GM18505 (cell line): ENCODE measurements around the gene MED31.
"Not testable (repeated sequence)": the region's sequence is repeated elsewhere in the genome, so short reads cannot be mapped to it uniquely, and the experiment has no call there.

ENCODE experiments used
- ATAC-seq: cut with Tn5 transposase; IDR thresholded peaks from one replicate; pipeline ENCODE4 v1.9.1; 2021; ENCODE audit not compliant: unreplicated experiment
- POLR2A ChIP-seq: IDR thresholded peaks from 4 replicates; pipeline ENCODE4 v1.6.1; 2011; ENCODE audit warnings: borderline replicate concordance; ENCODE audit not compliant: insufficient read depth, insufficient read length; ENCODE audit errors: extremely low read depth

The MED31 gene

GRCh38 chr17:6670571-6670970 lies 19.2 kb upstream of the MED31 start:
- no peak for ATAC-seq
- TF ChIP-seq POLR2A: no peak

DNA sequence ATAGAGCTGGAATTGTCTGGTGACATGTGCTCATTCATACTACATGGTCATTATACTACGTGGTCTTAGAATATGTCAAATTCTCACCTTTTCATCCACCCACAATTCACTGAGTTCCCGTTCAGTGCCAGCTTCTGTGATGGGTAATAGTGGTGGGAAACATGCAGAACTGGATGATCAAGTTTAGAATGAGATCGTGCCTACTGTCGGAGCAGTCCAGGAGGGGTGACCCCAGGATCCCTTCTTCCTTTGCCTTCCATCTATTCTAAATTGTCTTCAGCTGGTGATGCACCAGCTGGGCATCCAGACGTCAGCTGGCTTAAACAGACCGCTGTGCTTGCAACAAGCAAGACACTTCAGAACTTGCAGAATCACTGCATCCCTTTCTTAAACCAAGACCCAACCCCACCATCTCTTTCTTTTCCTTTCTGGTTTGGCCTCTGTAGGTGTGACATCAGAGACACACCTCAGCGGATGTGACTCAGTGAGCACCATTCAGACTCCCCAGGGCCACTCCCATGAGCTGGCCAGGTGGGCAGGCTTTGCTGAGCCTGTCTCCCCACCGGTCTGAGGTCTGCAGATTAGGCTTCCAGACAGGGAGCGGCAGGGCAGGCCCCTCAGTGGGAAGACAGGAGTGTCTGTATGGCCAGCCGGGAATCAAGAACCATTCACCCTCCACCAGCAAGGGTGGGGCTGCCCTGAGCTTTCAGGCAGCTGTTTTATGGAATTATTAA lies 18.2 kb upstream of the MED31 start:
- ATAC-seq: no peak
- no peak for TF ChIP-seq POLR2A

DNA sequence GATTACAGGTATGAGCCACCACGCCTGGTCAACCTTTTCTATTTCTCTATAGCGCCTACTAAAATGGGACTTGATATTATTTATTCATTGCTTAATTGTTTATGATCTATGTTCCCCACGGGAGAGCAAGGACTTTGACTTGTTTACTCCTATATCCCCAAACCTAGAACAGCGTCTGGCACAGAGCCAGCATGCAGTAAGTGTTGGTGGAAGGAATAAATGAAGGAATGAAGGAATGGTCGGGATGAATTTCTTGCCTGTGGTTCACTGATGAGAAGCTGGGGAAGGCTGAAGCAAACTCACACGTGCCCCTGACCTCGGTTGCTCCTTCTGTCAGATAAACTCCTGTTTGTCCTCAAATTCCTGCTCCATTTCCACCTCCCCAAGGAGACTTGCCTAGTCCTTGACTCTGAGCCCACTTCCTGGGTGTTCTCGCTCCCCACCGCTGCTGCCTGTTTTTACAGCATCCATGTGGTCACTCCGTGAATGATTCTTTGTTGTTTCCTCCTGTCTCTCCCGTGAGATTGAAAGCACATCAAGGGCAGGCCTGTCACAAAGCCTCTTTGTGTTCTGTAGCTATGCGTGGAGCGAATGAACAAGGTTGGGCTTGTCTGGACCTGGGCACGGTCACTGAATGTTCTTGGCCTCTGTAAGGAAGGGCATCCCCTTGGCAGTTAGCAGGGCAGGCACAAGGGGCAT lies 17.5 kb upstream of the MED31 start:
- no peak for ATAC-seq
- TF ChIP-seq POLR2A: no peak

- TF ChIP-seq POLR2A: no peak
- ATAC-seq: no peak
Measured at GRCh38 chr17:6668219-6668618, 16.8 kb upstream of the MED31 start.

DNA sequence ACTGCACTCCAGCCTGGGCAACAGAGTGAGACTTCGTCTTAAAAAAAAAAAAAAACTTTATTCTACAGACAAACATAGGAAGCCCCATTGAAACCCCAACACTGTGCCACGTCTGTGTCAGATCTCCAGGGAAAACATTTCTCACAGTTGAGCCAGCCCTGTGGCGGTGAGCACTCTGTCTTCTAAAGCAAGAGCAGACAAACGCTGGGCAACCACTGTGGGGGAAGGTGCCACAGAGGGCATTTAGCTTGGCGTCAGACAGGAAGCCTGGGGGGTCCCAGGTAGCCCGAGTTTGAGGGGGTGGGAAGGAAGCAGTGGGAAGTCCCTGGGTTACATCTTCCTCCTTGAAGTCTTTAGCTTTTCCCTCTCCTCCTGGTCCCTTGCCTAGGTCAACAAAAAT lies 16.1 kb upstream of the MED31 start:
- no peak for TF ChIP-seq POLR2A
- ATAC-seq: no peak

DNA sequence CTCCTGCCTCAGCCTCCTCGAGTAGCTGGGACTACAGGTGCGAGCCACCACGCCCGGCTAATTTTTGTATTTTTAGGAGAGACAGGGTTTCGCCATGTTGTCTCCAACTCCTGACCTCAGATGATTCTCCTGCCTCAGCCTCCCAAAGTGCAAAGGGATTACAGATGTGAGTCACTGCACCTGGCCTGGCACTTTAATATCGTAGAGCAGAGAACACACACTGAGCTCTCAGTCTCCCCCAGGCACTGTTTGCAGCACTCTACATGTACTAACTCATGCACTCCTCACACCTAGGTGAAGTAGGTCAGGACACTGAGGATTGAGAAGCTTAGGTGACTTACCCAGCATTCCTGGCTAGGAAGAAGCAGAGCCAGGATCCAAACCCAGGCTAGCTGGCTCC lies 15.2 kb upstream of the MED31 start:
- no peak for ATAC-seq

GRCh38 chr17:6666077-6666521 lies 14.7 kb upstream of the MED31 start:
- no peak for ATAC-seq

More for the DNA sequence above, 15.2 kb upstream of the MED31 start:
- TF ChIP-seq POLR2A: no peak

GRCh38 chr17:6663200-6663599 lies 11.8 kb upstream of the MED31 start:
- not testable (repeated sequence) for ATAC-seq

More at GRCh38 chr17:6666077-6666521, 14.7 kb upstream of the MED31 start:
- TF ChIP-seq POLR2A: no peak

- ATAC-seq: no peak
- TF ChIP-seq POLR2A: no peak
Measured at GRCh38 chr17:6661464-6661848, 10.1 kb upstream of the MED31 start.

DNA sequence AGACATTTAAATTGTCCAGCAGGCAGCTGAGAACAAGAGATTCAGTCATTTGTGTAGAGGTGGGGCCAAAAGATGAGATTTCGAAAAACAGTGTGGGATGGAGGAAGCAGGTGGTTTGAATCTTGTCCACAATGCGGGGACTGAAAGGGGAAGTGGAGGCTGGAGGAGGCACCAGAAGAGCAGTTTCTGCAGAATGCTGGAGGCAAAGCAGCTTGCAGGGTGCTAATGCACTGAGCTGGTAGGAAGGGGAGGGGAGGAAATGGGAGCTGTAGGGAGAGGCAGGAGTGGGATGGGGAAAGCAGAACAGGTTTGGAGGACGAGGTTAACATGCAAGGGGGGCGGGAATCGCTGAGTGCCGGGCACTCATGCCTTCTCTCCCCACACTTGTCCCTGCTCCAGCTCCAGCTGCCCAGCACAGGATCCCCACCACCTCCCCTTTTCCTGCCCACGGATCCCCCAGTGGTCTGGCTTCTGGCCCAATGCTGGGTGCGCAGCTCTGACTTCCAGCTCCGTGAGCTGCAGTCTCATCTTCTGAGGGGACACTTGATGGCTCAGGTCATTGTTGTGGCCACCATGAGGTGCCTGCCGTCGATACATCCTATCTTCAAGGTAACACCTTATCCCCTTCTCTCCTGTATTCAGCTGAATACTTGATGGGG lies 9.5 kb upstream of the MED31 start:
- TF ChIP-seq POLR2A: no peak
- peak; percentile 46 for ATAC-seq

GRCh38 chr17:6660101-6660500 lies 8.7 kb upstream of the MED31 start:
- TF ChIP-seq POLR2A: no peak
- no peak for ATAC-seq

- ATAC-seq: not testable (repeated sequence)
Measured at GRCh38 chr17:6658411-6658810, 7.0 kb upstream of the MED31 start.

GRCh38 chr17:6657633-6658287 lies 6.4 kb upstream of the MED31 start:
- ATAC-seq: no peak
- no peak for TF ChIP-seq POLR2A

DNA sequence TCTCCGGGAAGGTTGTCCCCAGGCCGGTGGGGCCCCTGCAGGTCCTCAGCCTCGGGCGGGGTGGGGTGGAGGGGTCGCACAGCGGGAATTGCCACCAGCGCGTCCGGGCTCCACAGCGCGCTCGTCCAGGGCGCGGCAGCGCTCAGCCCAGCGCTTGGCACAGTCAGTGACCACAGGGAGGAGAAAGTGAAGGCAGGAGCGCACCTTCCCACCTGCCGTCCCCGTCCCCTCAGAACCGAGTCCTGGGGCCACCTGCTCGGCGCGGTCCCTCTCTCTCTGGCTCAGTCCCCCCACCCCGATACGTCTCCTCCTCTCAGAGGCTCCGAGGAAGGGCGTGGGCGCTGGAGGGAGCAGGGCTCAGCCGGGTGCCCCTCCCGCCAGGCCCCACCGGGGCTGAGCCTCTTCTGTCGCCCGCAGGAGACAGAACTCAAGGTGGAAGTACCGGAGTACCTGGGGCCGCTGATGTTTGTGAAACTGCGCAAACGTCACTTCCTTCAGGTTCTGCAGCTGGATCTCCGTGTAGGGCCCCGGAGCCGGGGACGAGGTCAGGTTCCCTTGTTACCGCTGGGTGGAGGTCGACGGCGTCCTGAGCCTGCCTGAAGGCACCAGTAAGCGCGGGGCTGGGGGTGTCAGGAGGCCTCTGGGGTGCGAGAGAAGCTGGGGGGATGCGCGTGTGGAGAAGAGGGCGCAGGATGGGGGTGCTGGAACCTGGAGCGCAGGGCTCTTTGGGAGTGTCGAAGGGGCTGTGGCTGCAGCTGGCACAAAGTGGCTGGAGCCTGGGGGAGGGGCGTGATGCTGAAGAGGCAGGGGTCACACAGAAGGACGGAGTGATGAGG lies 5.6 kb upstream of the MED31 start:
- TF ChIP-seq POLR2A: peak; percentile 27
- ATAC-seq: not testable (repeated sequence)

- ATAC-seq: not testable (repeated sequence)
Measured at GRCh38 chr17:6655732-6656361, 4.4 kb upstream of the MED31 start.
